Memory B cell (primary cell): ENCODE results near the gene FHDC1.
A peak's percentile ranks its signal among the peaks of the same experiment; 100 is the strongest.

ENCODE experiments used
- ATAC-seq: fragments of 150-1000 bp; cut with Tn5 transposase; 2 replicates; pipeline ENCODE4 v1.10.0; 2021; ENCODE audit warnings: low read depth, mild to moderate bottlenecking, moderate library complexity
- DNase-seq, 2 donors: peaks; one replicate each; pipeline ENCODE4 v3.0.0; 2022; ENCODE audit warnings: low spot score in 2 of 2
- H3K27ac Mint-ChIP-seq: one replicate; pipeline ENCODE4 v1.8.0; 2022; ENCODE audit warnings: mild to moderate bottlenecking, moderate library complexity, mixed read lengths
- H3K27me3 Mint-ChIP-seq: one replicate; pipeline ENCODE4 v1.8.0; 2022; ENCODE audit warnings: mixed read lengths
- H3K36me3 Mint-ChIP-seq: one replicate; pipeline ENCODE4 v1.8.0; 2022; ENCODE audit warnings: mild to moderate bottlenecking, mixed read lengths
- H3K4me1 Mint-ChIP-seq: one replicate; pipeline ENCODE4 v1.8.0; 2022; ENCODE audit warnings: mixed read lengths
- H3K4me3 Mint-ChIP-seq: one replicate; pipeline ENCODE4 v1.8.0; 2022; ENCODE audit warnings: mild to moderate bottlenecking, moderate library complexity, mixed read lengths
- H3K9me3 Mint-ChIP-seq: one replicate; pipeline ENCODE4 v1.8.0; 2022; ENCODE audit warnings: mixed read lengths

Gene FHDC1

DNA sequence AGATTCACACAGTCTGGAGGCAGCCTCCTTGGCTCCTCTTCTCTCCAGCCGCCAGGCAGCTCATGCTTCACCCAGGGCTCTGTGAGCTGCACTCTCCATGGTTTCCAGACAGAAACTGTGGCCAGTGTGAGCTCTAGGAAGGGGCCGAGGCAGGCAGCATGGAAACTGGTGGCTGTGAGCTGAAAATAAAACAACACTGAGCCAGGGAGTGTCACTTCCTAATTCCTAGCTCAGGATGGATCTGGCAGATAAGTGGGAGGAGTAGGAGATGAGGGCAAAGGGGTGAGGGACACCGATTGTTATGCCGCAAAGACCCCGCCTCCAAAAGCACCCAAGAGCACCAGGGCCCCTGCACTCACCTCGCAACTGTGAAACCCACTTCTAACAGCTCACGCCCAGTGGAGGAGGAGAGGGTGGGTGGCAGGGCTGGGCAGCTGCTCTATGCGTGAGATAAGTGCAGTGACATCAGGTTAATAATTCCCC lies 69.8 kb downstream of the FHDC1 start:
- H3K4me1 Mint-ChIP-seq, result peaks cover 36% of the 10 kb centered on the region
- no peak for ATAC-seq

DNA sequence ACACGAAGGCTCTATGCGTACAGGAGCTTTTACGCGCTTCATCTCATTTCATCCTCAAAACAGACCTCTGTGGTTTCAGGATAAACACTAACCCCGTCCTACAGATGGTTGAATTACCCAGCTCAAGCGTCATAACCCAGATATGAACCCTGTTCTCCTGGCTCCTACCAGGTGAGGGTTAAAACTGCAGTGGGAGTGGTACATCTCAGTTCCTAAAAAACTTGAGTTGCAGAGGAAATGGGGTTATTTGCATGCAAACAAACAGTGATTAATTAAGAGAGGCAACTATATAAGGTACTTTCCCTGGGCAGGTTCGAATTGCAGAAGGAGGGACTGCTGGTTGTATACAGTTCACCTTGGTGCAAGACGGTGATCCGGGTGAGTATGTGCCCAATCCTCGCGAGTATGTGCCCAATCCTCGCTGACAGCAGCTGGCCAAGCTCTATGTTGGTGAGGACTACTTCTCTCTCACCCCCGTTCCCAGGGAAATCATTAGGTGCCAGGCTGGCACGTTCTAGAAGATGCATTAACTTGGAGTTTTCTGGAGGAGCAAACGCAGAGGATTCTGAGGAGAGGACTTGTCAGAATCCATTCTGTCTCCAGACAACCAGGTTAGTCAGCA lies 72.6 kb downstream of the FHDC1 start:
- H3K27ac Mint-ChIP-seq, result peak overlapping the region; percentile 55
- peaks cover 15% of the 10 kb centered on the region for H3K9me3 Mint-ChIP-seq
- H3K4me1 Mint-ChIP-seq, result peaks cover 41% of the 10 kb centered on the region
- ATAC-seq (peak; percentile 95), DNase-seq (peak; percentile 14 to 50)
- H3K36me3 Mint-ChIP-seq, result peaks cover 14% of the 10 kb centered on the region
- H3K27me3 Mint-ChIP-seq, result no peaks in the 10 kb centered on the region
- H3K4me3 Mint-ChIP-seq, result peak overlapping the region; percentile 71

More for the DNA sequence above, 69.8 kb downstream of the FHDC1 start:
- Mint-ChIP-seq H3K4me3 (no peak overlapping the region), H3K36me3 (peaks cover 6% of the 10 kb centered on the region), H3K9me3 (peaks cover 8% of the 10 kb centered on the region), H3K27me3 (peaks cover 1% of the 10 kb centered on the region), H3K27ac (no peak overlapping the region)
- DNase-seq, result no peak

DNA sequence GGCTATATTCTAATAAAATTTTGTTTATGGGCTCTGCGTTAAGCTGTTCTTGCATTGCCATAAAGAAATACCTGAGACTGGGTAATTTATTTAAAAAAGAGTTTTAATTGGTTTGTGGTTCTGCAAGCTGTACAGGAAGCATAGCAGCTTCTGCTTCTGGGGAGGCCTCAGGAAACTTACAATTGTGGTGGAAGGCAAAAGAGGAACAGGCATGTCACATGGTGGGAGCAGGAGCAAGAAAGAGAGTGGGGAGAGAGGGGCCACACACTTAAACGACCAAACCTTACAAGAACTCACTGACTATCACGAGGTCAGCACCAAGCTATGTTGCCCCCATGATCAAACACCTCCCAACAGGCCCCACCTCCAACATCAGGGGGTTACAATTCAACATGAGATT lies 74.0 kb downstream of the FHDC1 start:
- no peak for ATAC-seq
- Mint-ChIP-seq H3K4me1 (peaks cover 34% of the 10 kb centered on the region), H3K4me3 (peak overlapping the region; percentile 14), H3K27ac (no peak overlapping the region), H3K9me3 (peaks cover 17% of the 10 kb centered on the region), H3K27me3 (no peaks in the 10 kb centered on the region), H3K36me3 (peaks cover 16% of the 10 kb centered on the region)
- no peak for DNase-seq

DNA sequence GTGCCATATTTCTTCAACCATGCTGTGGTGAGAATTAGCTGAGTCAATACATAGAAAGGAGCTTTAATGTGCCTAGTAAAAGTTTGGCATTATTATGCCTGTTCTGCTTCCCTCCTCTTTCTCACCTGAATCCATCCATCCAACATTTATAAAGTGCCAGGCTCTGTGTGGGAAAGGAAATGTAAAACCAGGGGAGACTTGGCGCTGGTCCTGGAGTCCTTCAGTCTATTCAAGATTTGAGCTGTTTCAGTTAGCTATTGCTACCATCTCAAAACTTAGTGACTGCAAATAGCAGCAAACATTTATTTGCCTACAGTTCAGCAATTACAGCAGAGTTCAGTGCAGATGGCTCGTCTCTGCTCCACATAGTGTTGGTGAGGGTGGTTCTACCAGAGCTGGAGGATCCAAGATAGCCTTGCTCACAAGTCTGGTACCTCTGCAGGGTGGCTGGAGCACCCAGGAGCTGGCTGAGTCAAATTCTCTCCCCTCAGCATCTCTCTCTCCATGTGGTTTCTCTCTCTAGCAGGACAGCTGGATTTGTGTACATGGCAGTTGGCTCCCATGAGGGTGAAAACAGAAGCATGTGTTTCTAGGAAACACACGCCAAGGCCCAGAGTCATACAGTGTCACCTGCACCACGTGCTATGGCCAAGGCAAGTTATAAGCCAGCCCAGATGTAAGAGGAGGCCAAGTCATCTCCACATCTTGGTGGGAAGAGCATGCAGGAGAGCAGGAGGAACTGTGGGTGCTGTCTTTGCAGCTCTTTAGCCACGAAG lies 77.3 kb downstream of the FHDC1 start:
- Mint-ChIP-seq H3K27ac (peak overlapping the region; percentile 40), H3K4me3 (no peak overlapping the region), H3K4me1 (peaks cover 32% of the 10 kb centered on the region), H3K9me3 (peaks cover 21% of the 10 kb centered on the region), H3K27me3 (no peaks in the 10 kb centered on the region), H3K36me3 (peaks cover 24% of the 10 kb centered on the region)
- no peak for DNase-seq
- no peak for ATAC-seq

DNA sequence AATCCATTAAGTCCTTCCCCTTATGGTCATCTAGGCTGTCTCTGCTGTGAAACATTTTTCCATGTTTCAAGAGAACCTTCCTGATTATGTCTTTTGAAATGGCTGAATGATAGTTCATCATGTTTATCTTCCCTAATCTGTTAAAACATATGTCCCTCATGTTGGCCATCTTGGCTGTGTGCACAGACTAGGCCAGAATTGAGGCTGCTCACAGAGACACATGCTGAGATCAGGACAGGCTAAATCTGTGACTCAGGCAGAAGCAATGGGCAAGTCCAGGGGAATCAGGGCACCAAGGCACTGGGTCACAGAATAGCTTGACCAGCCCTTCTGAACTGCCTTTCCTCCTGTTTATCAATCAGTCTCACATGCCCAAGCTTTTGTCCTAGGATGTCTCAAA lies 78.3 kb downstream of the FHDC1 start:
- Mint-ChIP-seq H3K9me3 (peaks cover 19% of the 10 kb centered on the region), H3K27me3 (no peaks in the 10 kb centered on the region), H3K4me1 (peaks cover 27% of the 10 kb centered on the region), H3K4me3 (no peak overlapping the region), H3K36me3 (peaks cover 24% of the 10 kb centered on the region), H3K27ac (peak overlapping the region; percentile 45)
- ATAC-seq (no peak), DNase-seq (no peak)

DNA sequence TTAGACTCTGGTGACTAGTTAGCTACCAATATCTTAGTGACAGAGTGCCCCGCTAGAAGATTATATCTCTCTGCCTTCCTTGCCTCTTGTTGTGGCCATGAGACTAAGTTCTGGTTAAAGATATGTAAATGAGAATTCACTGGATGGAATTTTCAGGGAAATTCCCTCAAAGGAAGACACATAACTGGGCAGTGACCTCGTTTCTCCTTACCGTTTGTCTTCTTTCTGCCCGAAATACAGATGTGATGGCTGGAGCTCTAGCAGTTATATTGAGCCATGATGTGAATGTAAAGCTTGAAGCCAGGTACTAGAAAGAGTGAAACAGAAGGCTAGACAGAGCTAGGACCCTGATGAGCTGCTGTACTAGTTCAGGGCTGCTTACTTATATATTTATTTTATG lies 80.5 kb downstream of the FHDC1 start:
- Mint-ChIP-seq H3K4me1 (peaks cover 21% of the 10 kb centered on the region), H3K27me3 (no peaks in the 10 kb centered on the region), H3K36me3 (peaks cover 15% of the 10 kb centered on the region), H3K27ac (no peak overlapping the region), H3K9me3 (peaks cover 12% of the 10 kb centered on the region), H3K4me3 (no peak overlapping the region)
- ATAC-seq (no peak), DNase-seq (no peak)

DNA sequence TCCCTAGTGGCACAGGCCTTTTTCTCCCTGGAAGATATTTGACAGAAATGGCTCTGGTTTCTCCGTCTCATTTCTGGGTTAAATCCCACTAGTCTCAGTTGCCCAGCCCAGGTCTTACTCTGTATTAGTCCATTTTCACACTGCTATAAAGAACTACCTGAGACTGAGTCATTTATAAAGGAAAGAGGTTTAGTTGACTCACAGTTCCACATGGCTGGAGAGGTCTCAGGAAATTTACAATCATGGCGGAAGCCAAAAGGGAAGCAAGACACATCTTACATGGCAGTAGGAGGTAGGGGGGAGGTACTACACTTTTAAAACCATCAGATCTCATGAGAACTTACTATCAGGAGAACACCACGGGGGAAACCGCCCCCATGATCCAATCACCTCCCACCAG lies 81.9 kb downstream of the FHDC1 start:
- Mint-ChIP-seq H3K27ac (no peak overlapping the region), H3K4me1 (peaks cover 20% of the 10 kb centered on the region), H3K27me3 (no peaks in the 10 kb centered on the region), H3K4me3 (no peak overlapping the region), H3K36me3 (peaks cover 10% of the 10 kb centered on the region), H3K9me3 (peaks cover 6% of the 10 kb centered on the region)
- no peak for ATAC-seq
- no peak for DNase-seq

DNA sequence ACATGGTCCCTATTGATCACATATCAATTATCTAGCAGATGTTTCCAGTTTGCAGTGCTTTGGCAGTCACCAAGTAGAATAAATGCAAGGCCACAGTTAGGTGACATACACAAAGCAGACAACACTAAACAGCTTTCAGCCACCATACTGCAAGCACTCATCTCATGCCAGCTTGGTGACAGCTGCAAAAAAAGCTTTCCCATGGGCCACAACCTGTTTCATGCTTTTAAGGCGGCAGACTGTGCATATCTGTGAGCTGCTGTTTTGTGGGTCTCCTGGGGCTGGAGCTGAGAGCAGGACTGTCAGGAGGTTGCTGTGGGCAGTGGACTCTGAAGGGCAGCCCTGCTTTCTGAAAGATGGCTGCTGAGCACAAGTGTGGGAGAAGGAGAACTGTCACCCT lies 82.6 kb downstream of the FHDC1 start:
- Mint-ChIP-seq H3K4me3 (no peak overlapping the region), H3K36me3 (peaks cover 10% of the 10 kb centered on the region), H3K27me3 (no peaks in the 10 kb centered on the region), H3K9me3 (peaks cover 6% of the 10 kb centered on the region), H3K4me1 (peaks cover 17% of the 10 kb centered on the region), H3K27ac (no peak overlapping the region)
- DNase-seq (no peak), ATAC-seq (no peak)

DNA sequence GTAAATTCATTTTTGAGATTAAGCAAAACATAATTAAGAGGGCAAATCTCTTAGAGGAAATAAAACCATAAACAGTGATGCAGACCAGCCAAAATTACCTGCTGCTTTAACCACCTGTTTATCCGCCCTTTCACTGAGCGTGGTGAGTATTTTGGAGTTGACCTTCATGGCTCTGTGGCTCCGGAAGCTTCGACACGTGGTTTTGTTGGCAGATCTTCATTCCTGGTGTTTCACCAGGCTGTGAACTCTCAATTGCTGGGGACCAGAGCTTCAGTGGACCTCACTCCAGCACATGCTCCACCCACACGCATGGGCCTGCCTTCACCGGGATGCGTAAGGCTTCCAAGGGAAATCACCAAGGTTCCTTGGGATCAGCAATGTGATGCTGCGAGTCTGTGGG lies 83.8 kb downstream of the FHDC1 start:
- Mint-ChIP-seq H3K27me3 (no peaks in the 10 kb centered on the region), H3K4me1 (peaks cover 14% of the 10 kb centered on the region), H3K4me3 (no peak overlapping the region), H3K36me3 (peaks cover 8% of the 10 kb centered on the region), H3K27ac (no peak overlapping the region), H3K9me3 (peaks cover 4% of the 10 kb centered on the region)
- no peak for ATAC-seq
- no peak for DNase-seq

DNA sequence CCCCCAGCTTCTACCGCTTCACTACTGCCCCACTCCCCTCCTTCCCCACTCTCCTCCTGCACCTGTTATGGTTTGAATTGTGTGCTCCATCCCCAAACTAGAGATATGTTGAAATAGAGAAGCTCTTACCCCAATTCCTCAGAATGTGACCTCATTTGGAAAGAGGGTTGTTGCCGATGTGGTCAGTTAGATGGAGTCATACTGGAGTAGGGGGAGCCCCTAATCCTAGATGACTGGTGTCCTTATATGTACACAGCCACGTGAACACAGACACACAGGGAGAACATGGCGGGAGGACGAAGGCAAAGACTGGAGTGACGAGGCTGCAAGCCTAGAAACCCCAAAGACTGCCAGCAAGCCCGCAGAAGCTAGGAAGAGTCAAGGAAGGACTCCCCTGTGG lies 84.3 kb downstream of the FHDC1 start:
- no peak overlapping the region for H3K27ac Mint-ChIP-seq
- no peak for ATAC-seq
- no peak overlapping the region for H3K4me3 Mint-ChIP-seq
- no peaks in the 10 kb centered on the region for H3K27me3 Mint-ChIP-seq
- peaks cover 4% of the 10 kb centered on the region for H3K9me3 Mint-ChIP-seq
- H3K36me3 Mint-ChIP-seq, result peaks cover 8% of the 10 kb centered on the region
- DNase-seq, result no peak
- H3K4me1 Mint-ChIP-seq, result peaks cover 14% of the 10 kb centered on the region

DNA sequence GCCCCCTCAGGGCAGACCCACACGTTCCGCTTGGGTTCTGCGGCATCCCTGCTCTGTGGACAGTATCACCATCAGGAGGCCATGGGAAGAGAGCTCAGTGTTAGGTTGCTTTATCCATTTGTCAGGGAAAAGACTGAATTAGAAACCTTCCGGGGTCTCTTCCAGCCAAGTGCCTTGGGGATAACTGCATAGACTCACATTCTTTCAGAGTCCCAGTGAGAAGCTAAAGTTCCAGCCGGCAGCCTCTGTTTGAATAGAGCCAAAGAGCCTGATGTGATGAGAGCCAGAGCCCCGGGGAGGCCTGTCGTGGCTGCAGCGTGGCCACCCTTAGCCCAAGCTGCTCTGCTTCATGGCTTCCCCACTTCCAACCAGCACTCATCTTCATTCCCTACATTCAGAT lies 85.2 kb downstream of the FHDC1 start:
- Mint-ChIP-seq H3K27ac (no peak overlapping the region), H3K4me1 (peaks cover 11% of the 10 kb centered on the region), H3K9me3 (peaks cover 4% of the 10 kb centered on the region), H3K36me3 (peaks cover 8% of the 10 kb centered on the region), H3K4me3 (no peak overlapping the region), H3K27me3 (no peaks in the 10 kb centered on the region)
- no peak for ATAC-seq
- DNase-seq, result no peak

DNA sequence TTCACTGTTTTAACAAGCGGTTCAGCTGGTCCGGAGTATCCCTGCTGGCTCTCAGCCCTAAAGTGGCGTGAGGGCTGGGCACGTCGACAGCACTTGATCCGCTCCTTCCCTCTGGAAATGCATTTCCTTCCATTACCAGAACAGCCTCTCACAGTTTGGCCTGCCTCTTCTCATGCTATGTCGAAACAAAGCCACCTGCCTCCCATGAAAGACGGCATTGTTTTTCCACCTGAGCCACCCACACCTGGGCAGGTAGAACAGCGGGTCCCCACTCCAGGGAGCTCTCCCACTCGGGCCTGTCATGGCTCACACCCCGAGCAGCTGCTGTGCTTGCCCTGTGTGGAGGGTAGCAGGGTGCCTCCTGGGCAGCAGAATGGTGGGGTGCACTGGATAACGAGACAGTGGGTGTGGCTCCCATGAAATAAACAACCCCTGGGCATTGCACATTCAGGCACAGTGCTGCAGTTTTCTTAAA lies 86.2 kb downstream of the FHDC1 start:
- no peak overlapping the region for H3K27ac Mint-ChIP-seq
- H3K9me3 Mint-ChIP-seq, result peaks cover 3% of the 10 kb centered on the region
- H3K36me3 Mint-ChIP-seq, result peaks cover 6% of the 10 kb centered on the region
- ATAC-seq (no peak), DNase-seq (no peak)
- no peak overlapping the region for H3K4me3 Mint-ChIP-seq
- peaks cover 10% of the 10 kb centered on the region for H3K4me1 Mint-ChIP-seq
- H3K27me3 Mint-ChIP-seq, result no peaks in the 10 kb centered on the region

DNA sequence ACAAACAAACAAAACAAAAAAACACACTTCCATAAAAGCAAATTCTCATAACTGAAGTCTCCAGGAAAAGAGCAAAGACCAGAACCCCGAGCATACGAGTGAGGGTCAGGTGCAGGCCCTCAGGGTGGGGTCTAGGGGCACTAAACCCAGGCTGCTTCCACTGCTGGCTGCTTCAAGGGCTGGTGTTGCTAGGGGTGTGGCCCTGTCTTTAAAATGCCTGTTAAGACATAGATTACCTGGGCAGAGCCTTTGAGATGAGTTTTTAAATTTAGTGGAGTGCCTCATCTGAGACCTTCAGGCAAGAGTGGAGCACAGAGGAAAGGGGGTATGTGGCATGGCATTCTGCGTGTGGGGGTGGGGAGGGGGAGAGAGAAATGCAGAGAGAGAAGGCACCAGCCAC lies 87.0 kb downstream of the FHDC1 start:
- Mint-ChIP-seq H3K4me3 (no peak overlapping the region), H3K27ac (no peak overlapping the region), H3K36me3 (peaks cover 2% of the 10 kb centered on the region), H3K4me1 (peaks cover 5% of the 10 kb centered on the region), H3K27me3 (no peaks in the 10 kb centered on the region), H3K9me3 (no peaks in the 10 kb centered on the region)
- DNase-seq (no peak), ATAC-seq (no peak)

DNA sequence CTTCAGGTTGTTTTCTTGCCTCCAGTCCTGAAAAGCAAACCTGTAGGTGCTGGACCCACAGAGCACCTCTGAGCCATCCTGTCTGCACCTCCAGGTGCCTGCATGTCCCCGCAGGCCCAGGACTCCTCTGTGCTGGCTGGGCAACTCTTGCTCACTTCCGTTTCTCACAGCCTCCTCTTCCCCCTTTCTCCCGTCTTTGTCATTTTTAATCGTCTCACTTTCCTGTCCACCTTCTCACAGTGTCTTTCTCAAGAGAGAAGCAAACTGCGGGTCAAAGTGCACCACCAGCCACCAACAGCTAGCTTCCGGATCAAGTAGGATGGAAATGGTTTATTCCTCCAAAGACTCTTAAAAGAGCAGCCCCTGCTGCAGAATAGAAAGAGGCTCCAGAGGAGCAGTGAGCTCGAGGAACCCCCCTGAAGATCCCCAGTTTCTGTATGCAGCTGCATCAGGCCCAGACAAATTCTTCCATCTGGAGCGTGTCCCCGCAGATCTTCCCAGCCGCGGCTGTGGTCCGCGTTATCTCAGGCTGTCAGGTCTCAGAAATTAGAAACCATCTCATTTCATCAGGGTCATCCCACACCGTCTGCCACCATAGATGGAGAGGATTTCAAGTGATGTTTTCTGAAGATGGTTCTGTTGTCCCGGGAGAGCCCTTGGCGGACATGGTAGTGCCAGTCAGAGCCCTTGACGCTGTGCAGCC lies 87.7 kb downstream of the FHDC1 start:
- Mint-ChIP-seq H3K27me3 (no peaks in the 10 kb centered on the region), H3K27ac (peak overlapping the region; percentile 2), H3K4me3 (peak overlapping the region; percentile 33), H3K4me1 (peaks cover 4% of the 10 kb centered on the region), H3K9me3 (no peaks in the 10 kb centered on the region), H3K36me3 (peaks cover under 1% of the 10 kb centered on the region)
- ATAC-seq, result peak; percentile 57
- DNase-seq, result no peak
